HG02970 (cell line): ENCODE measurements around the gene GFOD1.

Experiments
- ATAC-seq: cut with Tn5 transposase; IDR thresholded peaks from one replicate; pipeline ENCODE4 v1.9.1; 2021; ENCODE audit warnings: mild to moderate bottlenecking, moderate library complexity, moderate number of reproducible peaks; ENCODE audit not compliant: unreplicated experiment, low FRiP score

The GFOD1 gene, protein sequence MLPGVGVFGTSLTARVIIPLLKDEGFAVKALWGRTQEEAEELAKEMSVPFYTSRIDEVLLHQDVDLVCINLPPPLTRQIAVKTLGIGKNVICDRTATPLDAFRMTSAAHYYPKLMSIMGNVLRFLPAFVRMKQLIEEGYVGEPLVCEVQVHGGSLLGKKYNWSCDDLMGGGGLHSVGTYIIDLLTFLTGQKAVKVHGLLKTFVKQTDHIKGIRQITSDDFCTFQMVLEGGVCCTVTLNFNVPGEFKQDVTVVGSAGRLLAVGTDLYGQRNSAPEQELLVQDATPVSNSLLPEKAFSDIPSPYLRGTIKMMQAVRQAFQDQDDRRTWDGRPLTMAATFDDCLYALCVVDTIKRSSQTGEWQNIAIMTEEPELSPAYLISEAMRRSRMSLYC

DNA sequence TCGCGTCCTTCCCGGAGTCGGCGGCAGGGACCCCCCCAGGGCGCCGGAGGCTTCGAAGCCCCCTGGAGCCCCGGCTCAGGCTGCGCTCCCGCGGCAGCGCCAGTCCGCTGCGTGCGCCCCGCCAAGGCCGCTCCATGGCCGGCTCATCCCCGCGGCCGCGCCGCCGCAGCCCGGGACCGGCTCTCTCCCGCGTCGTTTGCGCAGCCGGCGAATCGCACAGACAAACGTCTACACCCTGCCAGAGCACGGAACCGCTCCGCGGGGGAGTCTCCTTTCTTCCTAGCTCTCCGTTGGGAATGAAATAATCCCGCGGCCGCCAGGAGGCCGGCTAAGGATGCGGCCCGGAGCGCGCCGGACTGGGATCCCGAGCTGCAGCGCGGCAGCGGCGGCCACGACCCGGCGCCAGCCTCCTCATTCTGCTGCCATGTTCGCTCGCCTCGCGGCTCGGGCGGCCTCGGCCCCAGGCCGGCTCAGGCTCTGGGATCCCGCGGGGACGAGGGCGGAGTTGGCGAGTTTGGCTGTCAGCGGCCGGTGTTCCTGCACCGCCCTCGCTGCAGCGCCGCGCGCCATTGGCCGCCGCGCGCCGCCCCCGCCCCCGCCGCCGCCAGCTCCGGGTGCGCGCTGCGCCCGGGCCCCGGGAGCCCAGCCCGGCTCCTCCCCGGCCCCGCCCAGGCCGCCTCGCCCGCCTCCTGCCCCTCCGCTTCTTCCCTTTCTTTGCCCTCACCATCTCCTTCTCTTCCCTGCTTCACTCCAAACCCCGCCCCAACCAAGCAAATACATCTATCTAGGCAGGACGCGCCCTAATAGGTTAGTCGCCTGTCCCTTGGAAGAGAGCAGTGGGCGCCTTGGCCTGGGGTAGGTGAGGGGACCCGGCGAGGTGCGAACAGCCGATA, at the start of gene GFOD1:
Gene GFOD1, minus strand, starts transcription at position 479 of the 893 bp plus-strand sequence. CDS start 710 bp downstream, outside the sequence.
- peak; percentile 79 for ATAC-seq

DNA sequence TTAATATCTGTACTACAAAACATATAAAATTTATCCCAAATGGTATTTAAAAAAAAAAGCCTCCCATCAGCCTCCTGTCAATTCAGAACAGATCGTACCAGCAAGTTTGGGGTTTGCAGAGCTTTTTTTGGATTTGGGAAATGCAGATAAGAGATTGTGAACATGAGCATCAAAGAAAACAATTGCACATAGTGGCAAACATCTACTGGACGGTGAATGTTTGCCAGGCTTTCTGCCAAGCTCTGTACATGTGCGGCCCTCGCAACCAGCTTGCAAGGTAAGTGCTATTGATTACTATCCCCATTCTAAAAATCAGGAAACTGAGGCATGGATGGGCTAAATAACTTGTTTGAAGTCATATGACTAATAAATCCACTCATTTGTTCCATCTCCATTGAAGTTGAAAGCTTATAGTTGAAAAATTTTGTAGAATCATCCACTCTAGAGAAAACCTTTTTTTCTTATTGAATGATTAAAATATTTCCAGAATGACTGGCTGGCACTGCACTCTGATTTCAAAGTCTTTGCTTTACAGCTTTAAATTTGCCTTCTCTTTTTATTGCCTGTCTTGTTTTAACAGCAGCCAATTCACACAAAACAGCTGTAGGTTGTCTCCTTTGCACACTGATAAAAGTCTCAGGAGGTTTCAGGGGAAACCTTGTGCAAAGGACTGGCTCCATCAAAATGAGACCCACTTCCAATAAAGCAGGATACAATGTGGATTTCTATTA, 49.6 kb upstream of the GFOD1 start:
- ATAC-seq = no peak

DNA sequence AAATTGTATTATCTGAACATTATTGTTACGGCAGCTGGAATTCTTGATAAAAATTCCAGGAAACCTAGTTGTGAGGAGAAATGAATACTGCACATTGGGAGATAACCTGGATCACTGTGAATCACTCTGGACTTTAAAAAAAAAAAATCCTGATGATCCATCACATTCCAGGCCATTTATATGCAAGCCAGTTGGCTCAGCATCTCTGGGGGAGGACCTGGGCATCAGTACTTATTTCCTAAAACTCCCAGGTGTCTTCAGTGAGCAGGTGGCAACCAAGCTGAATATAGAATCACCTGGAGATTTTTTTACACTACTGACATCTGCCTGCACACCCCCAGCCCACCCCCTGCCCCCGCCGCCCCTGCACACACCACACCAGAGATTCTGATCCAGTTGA, 47.9 kb upstream of the GFOD1 start:
- no peak for ATAC-seq

DNA sequence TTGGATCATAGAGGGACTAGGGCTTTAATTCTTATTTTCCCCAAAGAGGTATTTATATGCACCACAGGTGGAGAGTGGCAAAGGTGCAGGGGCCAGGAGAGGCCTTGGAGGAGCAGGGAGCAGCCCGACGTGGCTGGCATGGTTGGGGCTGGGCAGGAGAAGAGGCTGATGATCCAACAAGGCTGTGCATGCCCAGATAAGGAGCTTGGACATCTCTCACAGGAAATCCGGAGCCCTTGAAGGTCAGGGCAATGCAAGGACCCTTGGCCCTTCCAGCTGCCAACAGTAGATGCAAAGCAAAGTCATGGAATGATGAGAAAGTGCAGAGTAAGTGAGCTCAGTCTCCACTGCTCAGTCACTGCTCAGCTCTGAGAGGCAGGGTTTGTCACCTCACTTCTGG, 47.1 kb upstream of the GFOD1 start:
- no peak for ATAC-seq

DNA sequence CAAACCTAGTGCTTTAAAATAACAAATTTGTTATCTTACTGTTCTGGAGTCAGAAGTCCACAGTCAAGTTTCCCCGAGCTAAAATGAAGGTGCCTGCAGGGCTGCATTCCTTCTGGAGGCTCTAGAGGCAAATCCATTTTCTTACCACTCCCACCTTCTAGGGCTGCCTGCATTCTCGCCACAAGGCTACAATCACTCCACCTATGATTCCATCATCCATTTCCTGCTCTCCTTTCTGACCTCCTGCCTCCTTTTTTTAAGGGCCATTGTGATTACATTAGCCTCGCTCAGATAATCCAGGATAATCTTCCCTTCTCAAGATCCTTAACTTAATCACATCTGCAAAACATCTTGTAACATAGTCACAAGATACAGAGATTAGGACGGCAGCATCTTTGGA, 44.6 kb upstream of the GFOD1 start:
- no peak for ATAC-seq

DNA sequence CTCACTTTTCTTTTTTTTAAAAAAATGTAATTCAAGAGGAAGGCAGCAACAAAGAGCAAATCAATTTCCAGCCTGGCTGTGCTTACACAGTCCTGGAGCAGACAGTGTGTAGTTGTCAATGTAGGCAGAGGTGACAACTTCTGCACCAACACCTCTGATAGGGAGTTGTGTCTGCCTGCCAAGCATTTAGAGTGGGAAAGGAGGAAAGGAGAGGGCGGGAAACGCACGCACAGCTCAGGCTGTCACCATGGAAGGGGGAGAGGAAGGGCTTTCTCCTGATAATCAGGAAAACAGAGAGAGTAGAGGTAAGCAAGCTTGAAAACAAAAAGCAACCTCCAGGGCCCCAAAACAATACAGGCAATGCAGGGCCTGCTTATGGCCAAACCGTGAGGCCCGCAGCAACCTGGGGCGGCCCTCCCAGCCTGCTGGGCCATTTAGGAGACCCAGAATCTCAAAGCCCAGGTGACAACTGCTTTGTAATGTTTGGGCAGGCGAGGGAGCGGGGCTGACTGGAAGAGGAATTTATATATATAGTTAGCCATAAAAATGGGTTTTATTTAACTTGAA, 41.5 kb upstream of the GFOD1 start:
- ATAC-seq = no peak

DNA sequence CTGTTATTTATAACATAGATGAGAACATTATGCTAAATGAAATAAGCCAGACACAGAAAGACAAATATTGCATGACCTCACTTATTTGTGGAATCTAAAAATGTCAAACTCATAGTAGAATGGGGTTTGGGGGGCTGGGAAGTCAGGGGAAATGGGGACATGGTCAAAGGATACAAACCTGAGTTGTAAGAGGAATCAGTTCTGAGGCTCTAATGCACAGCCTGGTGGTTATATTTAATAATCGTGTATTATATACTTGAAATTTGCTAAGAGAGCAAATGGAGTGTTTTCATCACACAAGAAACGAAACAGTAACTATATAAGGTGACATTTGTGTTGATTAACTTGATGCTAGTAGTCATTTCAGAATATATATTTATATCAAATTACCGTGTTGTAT, 40.8 kb upstream of the GFOD1 start:
- ATAC-seq = no peak

DNA sequence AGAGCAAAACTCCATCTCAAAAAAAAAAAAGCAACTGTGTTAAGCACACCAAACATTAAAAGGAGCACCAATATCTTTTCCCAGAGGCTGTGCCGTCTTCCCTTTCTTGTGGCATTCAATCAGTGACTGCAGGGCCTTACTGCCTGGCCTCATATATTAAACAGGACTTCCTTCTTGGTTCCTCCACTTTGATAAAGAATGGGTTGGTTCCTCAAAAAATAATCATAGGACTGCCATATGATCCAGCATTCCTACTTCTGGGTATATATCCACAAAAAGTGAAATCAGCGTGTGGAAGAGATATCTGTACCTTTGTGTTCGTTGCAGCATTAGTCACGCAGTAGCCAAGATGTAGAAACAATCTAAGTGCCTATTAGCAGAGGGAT, 40.3 kb upstream of the GFOD1 start:
- ATAC-seq = no peak

DNA sequence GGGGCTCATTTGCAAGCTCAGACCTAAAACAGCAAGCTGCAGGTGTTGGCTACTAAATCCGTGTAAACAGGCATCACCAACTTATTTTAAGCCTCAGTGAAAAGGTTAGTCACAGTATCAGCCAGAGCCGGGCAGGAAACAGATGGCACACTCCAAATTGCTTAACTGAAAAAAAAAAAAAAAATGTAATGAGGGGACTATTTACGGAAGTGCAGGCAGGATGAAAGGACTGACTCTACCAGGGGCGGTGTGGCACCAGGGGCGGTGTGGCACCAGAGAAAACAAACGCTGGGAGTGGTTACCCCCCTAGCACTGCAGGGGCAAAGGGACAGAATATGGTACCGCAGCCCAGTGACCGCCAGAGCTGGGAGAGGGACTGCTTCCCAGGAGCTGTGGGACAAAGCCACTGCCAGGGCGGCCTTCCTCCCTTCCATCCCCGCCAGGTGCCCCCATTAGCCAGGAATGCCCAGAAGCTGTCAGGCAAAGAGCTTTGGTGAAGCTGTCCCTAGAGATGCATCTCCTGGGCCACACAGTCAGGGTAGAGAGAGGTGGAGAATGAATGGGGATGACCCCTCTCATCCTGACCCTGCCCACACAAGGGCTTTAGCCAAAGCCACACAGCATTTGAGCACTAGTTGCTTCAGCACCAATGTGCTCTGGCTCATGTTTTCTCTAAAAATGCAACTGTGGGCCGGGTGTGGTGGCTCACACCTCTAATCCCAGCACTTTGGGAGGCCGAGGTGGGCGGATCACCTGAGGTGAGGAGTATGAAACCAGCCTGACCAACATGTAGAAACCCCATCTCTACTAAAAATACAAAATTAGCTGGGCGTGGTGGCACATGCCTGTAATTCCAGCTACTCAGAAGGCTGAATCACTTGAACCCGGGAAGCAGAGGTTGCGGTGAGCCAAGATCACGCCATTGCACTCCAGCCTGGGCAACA, 39.6 kb upstream of the GFOD1 start:
- no peak for ATAC-seq

DNA sequence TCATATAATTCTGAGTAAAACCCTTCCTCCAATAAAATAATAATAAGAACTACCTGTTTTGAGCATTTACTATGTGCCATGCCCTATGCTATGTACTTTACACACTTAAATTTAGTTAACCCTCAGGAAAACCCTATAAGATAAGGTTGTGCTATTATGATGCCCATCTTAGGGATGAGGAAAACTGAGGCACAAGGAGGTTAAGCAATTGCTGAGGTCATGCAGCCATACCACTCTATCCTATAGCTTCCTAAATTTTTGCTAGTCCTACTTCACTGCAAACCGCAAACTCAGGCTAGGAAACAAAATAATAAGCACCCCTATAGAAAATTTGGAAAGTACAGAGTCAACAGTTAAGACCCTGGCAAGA, 38.9 kb upstream of the GFOD1 start:
- ATAC-seq = no peak

DNA sequence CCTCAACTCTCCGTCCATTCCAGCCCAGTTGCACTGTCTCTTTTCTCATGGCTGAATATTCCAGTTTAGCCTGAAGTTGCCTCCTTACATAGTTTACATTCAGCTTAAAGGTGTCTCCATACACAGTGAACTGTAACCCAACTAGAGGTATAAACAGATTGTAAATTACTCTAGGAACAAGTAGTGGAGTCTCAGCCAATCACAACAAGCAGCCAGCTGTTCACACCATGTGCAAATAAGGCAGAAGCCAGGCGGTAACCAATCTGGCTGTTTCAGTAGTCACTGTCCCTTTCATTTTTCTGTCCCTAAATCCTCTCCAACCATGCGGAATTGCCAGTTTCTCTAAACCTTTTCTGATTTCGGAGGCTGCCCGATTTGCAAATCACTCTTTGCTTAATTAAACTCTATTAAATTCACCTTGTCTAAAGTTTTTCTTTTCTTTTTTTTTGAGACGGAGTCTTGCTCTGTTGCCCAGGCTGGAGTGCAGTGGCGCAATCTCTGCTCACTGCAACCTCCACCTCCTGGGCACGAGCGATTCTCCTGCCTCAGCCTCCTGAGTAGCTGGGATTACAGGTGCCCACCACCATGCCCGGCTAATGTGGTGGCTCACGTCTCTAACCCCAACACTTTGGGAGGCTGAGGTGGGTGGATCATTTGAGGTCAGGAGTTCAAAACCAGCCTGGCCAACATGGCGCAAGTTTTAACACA, 37.6 kb upstream of the GFOD1 start:
- ATAC-seq = no peak

DNA sequence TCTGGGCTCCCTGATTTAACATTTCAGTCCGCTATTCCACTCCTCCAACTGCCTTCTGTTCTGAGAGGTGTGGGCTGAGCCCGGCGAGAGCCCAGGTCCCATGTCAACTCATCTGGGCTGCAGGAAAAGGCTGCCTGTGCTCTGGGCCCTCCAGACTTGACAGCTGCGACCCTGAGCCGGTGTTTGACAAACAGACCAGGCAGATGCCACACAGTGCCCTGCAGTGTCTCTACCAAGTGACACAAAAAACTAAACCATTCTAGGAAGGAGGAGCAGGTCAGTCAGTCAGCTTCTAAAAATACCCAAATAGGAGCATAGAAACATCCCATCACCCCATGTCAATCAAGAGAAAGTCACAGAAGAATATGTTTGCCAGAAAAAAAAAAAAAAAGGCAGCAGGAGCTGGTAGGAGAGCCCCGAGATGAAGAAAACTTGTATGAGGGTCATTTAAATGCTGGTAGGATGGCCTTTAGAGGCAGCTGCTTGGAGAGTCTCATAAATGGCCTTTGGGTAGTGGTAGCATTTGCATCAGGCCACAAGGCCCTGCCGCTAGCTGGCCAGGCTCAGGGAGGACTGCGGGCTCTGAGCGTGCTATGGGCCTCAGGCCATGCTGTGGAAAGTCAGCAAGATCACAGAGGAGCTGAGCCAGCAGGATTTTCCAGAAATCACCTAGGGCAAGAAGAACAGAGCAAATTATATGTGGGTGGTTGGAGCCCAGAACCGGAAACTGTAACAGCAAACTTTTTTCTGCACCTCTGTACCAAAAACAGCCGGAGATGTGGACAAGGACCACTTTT, 36.6 kb upstream of the GFOD1 start:
- ATAC-seq = no peak

DNA sequence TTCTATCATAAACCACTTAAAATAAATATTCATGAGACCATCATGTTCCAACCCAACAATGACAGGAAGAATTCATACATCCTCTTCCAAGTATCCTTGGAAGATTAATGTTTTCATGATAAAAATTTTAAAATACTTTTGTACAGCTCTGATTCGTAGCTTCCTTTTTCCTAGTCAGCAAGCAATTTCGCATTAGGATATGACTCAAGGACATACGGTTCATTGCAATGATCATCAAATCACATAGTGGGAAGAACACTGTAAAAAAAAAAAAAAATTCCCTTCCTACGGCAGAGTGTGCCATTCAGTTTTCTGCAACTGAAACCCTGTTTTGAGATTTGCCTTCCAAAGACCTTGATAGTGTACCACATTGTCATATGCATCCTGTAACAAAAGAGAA, 35.3 kb upstream of the GFOD1 start:
- no peak for ATAC-seq

DNA sequence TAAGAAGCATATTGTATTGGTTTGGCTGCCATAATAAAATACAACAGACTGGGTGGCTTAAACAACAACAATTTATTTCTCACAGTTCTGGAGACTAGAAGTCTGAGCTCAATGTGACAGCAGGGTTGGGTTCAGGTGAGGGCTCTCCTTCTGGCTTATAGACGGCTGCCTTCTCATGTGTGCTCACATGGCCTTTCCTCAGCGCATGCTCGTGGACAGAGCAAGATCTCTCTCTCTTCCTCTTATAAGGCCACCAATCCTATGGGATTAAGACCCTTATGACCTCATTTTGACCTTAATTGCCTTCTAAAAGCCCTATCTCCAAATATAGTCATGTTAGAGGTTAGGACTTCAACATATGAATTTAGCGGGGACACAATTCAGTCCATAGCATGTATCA, 32.4 kb upstream of the GFOD1 start:
- ATAC-seq = no peak

DNA sequence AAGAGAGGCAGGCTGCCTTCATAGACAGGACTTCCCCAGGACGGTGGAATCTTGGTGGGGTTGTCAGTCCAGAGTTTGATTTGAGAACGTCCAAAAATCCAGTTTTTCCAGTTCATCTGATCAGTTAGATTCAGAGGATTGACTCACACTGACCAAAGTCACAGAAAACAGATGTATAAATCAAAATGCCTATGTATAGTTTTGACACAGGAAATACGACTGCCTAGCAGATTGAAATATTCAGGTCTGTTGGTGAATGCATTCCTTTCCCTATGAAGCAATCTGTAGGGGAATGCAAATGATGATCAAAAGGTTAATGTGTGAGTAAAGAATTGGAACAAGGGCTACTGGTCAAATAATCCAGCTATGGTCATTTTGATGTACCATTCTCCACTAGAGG, 29.7 kb upstream of the GFOD1 start:
- ATAC-seq = no peak

DNA sequence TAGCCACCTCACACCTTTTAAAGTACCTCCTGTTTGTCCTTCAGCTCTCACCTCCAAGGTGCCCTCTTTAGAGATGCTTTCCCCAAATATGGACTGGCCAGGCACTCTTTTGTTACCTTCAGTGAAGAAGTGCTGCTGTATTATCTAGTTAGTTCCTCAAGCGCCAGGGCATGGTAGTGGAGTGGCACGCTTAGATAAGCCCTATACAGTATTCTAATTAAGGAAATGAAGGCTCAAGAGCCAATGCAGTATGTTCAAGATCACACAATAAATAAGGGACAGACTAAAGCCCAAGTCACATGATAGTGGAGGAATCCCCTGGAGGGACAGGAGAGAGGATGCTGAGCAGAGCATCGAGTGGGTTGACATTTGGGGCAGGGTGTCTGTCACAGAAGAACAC, 28.5 kb upstream of the GFOD1 start:
- ATAC-seq = no peak

DNA sequence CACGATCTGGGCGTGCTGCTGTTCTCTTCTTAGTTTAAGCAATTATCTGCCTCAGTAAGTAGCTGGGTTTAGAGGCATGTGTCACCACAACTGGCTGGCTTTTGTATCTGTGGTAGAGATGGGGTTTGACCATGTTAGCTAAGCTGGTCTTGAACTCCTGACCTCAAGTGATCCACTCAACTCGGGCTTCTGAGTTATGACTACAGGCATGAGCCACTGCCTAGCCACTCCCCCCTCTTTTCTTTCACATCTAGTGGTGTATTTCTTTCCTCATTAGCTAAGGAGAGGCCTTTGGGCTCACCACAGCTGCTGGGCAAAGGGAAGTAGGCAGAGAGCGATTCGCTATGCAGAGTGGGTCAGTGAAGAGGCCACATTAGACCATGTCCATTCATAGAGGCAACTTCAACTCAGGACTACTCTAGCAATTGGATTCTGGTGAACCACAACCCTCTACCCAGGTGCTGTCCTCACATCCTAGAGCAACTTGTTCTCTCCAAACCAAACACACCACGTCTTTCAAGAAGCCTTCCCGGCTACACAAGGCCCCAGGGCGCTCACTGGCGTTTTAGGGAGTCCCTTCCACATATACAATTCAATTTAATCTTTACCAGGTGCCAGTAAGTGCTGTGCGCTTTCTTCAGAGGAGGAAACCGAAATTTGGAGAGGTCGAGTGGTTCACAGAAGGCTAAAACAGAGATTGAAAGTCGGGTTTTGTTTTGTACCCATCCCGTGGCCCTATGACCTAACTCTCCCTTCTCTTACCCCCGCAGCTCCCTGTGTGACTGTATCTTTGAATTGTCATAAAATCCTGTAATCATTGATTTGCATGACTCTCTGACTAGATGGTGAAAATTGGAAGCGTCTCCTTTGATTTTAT, 26.5 kb upstream of the GFOD1 start:
- ATAC-seq = no peak
